Measurements from ENCODE around the gene CFAP20.

CFAP20 gene

DNA sequence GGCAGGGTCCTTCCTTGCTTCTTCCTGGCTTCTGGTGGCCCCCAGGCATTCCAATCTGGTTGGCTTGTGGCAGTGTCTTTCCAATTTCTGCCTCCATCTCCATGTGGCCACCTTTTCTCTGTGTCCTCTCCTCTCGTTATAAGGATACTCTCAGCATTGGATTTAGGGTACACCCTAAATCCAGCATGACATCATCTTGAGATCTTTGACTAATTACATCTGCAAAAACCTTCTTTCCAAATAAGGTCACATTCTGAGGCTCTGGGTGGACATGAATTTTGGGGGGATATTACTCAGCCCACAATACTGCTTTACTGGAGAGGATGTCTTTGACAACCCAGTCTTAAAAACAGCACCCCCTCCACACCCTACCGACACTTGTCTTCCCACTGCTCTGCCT lies 18.9 kb upstream of the CFAP20 start:
- no peak for DNase-seq (ENCODE audit: extremely low spot score)
- TF ChIP-seq, protein P1, sequence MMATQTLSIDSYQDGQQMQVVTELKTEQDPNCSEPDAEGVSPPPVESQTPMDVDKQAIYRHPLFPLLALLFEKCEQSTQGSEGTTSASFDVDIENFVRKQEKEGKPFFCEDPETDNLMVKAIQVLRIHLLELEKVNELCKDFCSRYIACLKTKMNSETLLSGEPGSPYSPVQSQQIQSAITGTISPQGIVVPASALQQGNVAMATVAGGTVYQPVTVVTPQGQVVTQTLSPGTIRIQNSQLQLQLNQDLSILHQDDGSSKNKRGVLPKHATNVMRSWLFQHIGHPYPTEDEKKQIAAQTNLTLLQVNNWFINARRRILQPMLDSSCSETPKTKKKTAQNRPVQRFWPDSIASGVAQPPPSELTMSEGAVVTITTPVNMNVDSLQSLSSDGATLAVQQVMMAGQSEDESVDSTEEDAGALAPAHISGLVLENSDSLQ (IDR thresholded peaks at IDR 0.05) = no peak
- TF ChIP-seq CTBP1 (IDR thresholded peaks at IDR 0.05; ENCODE audit: borderline replicate concordance) = no peak
- no peak for TF ChIP-seq NFRKB (IDR thresholded peaks at IDR 0.05)
- no peak for TF ChIP-seq SUZ12 (IDR thresholded peaks at IDR 0.05)
- no peak for TF ChIP-seq ARNT (IDR thresholded peaks at IDR 0.05)
- TF ChIP-seq BHLHE40 (IDR thresholded peaks at IDR 0.05; ENCODE audit: borderline replicate concordance) = no peak
- TF ChIP-seq HDGF (IDR thresholded peaks at IDR 0.05; ENCODE audit: borderline replicate concordance) = no peak
- no peak for TF ChIP-seq FOXK2 (IDR thresholded peaks at IDR 0.05)
- TF ChIP-seq TARDBP (IDR thresholded peaks at IDR 0.05) = no peak
- TF ChIP-seq SP1 (IDR thresholded peaks at IDR 0.05) = no peak
- no peak for TF ChIP-seq LEF1 (IDR thresholded peaks at IDR 0.05; ENCODE audit: borderline replicate concordance)
- no peak for TF ChIP-seq FOXA1 (IDR thresholded peaks at IDR 0.05)
- no peak for TF ChIP-seq FOXM1 (IDR thresholded peaks at IDR 0.05; ENCODE audit: borderline replicate concordance)
- ChIA-PET POLR2A (interaction anchor here (0.6 to 6.2 kb wide), 2 partner anchors 16 to 19 kb away, joined by 3 to 24 read pairs; partner anchors contain the start of gene CFAP20), CTCF (no interaction called here)

DNA sequence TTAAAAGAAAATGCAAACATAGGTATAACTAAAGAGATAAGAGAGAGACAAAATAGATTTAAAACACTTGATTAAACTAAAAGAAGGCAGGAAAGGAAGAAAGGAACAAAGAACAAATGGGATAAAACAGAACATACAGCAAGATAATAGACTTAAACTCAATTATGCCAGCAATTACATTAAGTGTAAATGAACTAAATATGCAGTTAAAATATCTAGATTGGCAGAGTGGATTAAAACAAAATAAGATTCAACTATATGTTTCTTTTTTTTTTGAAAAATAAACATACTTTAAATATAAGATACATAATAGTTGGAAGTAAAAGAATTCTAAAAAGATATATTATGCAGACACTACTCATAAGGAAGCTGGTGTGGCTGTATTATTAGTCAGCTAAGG lies 9.7 kb upstream of the CFAP20 start:
- ChIA-PET CTCF (no interaction called here), POLR2A (interaction anchor here (1.1 kb wide), 1 partner anchor 10 kb away, joined by 3 read pairs; the partner anchor contains the start of gene CFAP20)
- no peak for DNase-seq (ENCODE audit: extremely low spot score)
- no peak for TF ChIP-seq ELF4 (IDR thresholded peaks at IDR 0.05)
- no peak for TF ChIP-seq CTBP1 (IDR thresholded peaks at IDR 0.05; ENCODE audit: borderline replicate concordance)
- TF ChIP-seq FOXA1 (IDR thresholded peaks at IDR 0.05) = no peak
- TF ChIP-seq, protein P1 (IDR thresholded peaks at IDR 0.05) = no peak
- no peak for TF ChIP-seq SP1 (IDR thresholded peaks at IDR 0.05)
- TF ChIP-seq ZNF384 (IDR thresholded peaks at IDR 0.05) = no peak
- no peak for TF ChIP-seq FOXK2 (IDR thresholded peaks at IDR 0.05)
- no peak for TF ChIP-seq FOXM1 (IDR thresholded peaks at IDR 0.05; ENCODE audit: borderline replicate concordance)
- no peak for TF ChIP-seq BHLHE40 (IDR thresholded peaks at IDR 0.05; ENCODE audit: borderline replicate concordance)
- no peak for TF ChIP-seq NFRKB (IDR thresholded peaks at IDR 0.05)
- TF ChIP-seq L3MBTL2 (conservative IDR thresholded peaks at IDR 0.05) = no peak
- no peak for TF ChIP-seq TARDBP (IDR thresholded peaks at IDR 0.05)
- no peak for TF ChIP-seq LEF1 (IDR thresholded peaks at IDR 0.05; ENCODE audit: borderline replicate concordance)
- TF ChIP-seq ARNT (IDR thresholded peaks at IDR 0.05) = no peak
- TF ChIP-seq HDGF (IDR thresholded peaks at IDR 0.05; ENCODE audit: borderline replicate concordance) = no peak
- TF ChIP-seq SUZ12 (IDR thresholded peaks at IDR 0.05) = no peak

DNA sequence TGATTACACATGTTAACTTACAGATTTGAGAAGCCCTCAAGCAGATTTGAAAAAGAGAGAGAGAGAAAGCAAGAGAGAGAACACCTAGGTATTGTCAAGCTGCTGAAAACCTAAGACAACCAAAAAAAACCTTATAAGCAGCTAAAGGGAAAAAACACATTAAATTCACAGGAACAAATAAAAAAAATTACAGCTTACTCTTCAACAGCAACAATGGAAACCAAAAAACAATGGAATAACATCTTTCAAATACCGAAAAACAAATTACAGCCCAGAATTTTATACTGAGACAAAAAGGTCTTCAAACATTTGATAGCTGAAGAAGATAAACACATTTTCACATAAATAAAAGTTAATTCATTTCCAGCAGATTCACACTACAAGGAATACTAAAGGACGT lies 8.4 kb upstream of the CFAP20 start:
- TF ChIP-seq NFRKB (IDR thresholded peaks at IDR 0.05) = no peak
- TF ChIP-seq FOXK2 (IDR thresholded peaks at IDR 0.05) = no peak
- TF ChIP-seq, protein P1 (IDR thresholded peaks at IDR 0.05) = no peak
- no peak for TF ChIP-seq ZNF384 (IDR thresholded peaks at IDR 0.05)
- TF ChIP-seq BHLHE40 (IDR thresholded peaks at IDR 0.05; ENCODE audit: borderline replicate concordance) = no peak
- TF ChIP-seq TARDBP (IDR thresholded peaks at IDR 0.05) = no peak
- TF ChIP-seq LEF1 (IDR thresholded peaks at IDR 0.05; ENCODE audit: borderline replicate concordance) = no peak
- TF ChIP-seq ELF4 (IDR thresholded peaks at IDR 0.05) = no peak
- TF ChIP-seq ARNT (IDR thresholded peaks at IDR 0.05) = no peak
- TF ChIP-seq CTBP1 (IDR thresholded peaks at IDR 0.05; ENCODE audit: borderline replicate concordance) = no peak
- no peak for TF ChIP-seq FOXA1 (IDR thresholded peaks at IDR 0.05)
- DNase-seq (ENCODE audit: extremely low spot score) = no peak
- POLR2A ChIA-PET = interaction anchor here (1.1 kb wide), 1 partner anchor 8 kb away, joined by 3 read pairs; the partner anchor contains the start of gene CFAP20
- CTCF ChIA-PET = no interaction called here

DNA sequence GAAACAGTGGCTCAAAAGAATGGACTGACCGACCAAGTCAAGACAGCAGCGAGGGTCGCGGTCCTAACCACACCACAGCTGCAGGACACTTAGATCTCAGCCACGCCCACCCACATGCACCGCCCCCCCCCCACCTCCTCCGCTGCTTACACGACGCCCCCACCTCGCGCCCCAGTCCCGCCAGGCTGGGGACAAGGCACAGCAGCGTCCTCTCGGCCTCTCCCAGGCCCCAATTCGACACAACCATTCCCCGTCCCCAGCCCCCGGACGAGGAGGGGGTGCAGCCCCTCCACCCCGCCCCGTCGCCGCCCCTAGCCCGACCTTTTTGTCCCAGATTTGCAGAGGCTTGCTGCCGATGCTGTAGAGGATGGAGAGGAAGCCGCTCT lies 477 bp downstream of the CFAP20 start:
- TF ChIP-seq LEF1 (IDR thresholded peaks at IDR 0.05; ENCODE audit: borderline replicate concordance) (no peak), ELF4 (IDR thresholded peaks at IDR 0.05) (no peak), L3MBTL2 (conservative IDR thresholded peaks at IDR 0.05) (no peak)
- ChIA-PET CTCF (interaction anchor here (2.4 kb wide), 1 partner anchor 96 kb away, joined by 7 read pairs; no protein-coding TSS in a partner anchor), POLR2A (interaction anchor here (0.8 to 3.5 kb wide), 18 partner anchors 8 to 281 kb away, joined by 3 to 24 read pairs (median 4); partner anchors contain the start of gene MMP15)
- DNase-seq (ENCODE audit: extremely low spot score) = no peak

DNA sequence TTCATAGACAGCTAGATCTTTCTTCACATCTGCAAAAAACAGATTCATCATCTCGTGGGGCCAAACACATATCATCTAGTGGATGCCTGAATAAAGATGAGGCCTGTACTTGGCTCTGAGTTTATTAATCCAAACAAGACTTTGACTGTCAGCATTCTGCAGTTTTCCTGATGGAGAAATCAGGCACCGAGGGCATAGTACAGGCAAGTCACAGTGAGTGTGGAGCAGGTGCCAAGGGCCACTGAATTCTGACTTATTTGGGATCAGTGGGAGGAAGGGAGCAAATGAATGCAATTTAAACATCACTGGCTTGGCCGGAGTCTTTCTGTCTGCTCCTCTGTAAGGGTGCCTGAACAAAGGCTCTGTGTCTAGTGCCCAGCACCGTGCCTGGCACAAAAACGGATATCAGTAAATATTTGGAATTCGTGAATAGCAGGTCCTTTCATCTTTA lies 975 bp downstream of the CFAP20 start:
- TF ChIP-seq SP1 (IDR thresholded peaks at IDR 0.05) (no peak), TARDBP (IDR thresholded peaks at IDR 0.05) (no peak), SUZ12 (IDR thresholded peaks at IDR 0.05) (no peak), FOXM1 (IDR thresholded peaks at IDR 0.05; ENCODE audit: borderline replicate concordance) (no peak), ARNT (IDR thresholded peaks at IDR 0.05) (no peak), CTBP1 (IDR thresholded peaks at IDR 0.05; ENCODE audit: borderline replicate concordance) (no peak), ZNF384 (IDR thresholded peaks at IDR 0.05) (no peak), HDGF (IDR thresholded peaks at IDR 0.05; ENCODE audit: borderline replicate concordance) (no peak), BHLHE40 (IDR thresholded peaks at IDR 0.05; ENCODE audit: borderline replicate concordance) (no peak), FOXA1 (IDR thresholded peaks at IDR 0.05) (no peak), L3MBTL2 (conservative IDR thresholded peaks at IDR 0.05) (no peak), FOXK2 (IDR thresholded peaks at IDR 0.05) (no peak), NFRKB (IDR thresholded peaks at IDR 0.05) (no peak)
- TF ChIP-seq, protein P1 (IDR thresholded peaks at IDR 0.05) = no peak
- CTCF ChIA-PET = interaction anchor here (1.0 to 2.4 kb wide), 4 partner anchors 30 to 104 kb away, joined by 3 to 7 read pairs (median 6); no protein-coding TSS in a partner anchor
- POLR2A ChIA-PET = interaction anchor here (0.5 to 3.5 kb wide), 4 partner anchors 10 to 393 kb away, joined by 3 to 24 read pairs (median 6); partner anchors contain the start of gene KATNB1
- no peak for DNase-seq (ENCODE audit: extremely low spot score)
